ENCODE results near the gene NLGN4X. TPM values are rescaled to one million over a fixed set of nuclear protein-coding genes. Genes with fewer than 3 reads are reported as not detected.
A peak's percentile ranks its signal among the peaks of the same experiment; 100 is the strongest.

NLGN4X gene
- total RNA-seq (2021) = 43.2 and 44.3 TPM in 2 replicates
- percentile 88 among the genes with signal in this experiment for Bru-seq, nascent RNA
- percentile 74 among the genes with signal in this experiment for BruChase-seq, experiment 1, labeled RNA remaining after a 2-hour chase
- percentile 73 among the genes with signal in this experiment for BruChase-seq, experiment 2, labeled RNA remaining after a 6-hour chase
- long read RNA-seq, full-length matches to known transcripts = 27 of 60 reads
- long read RNA-seq, partial matches to known transcripts = 2 of 60 reads
- long read RNA-seq, other reads (novel, unspliced or antisense) = 31 of 60 reads

- H3K27me3 ChIP-seq (replicated peaks; ENCODE audit: insufficient read depth, low read depth, low read length, poor library complexity) = peaks cover 3% of the 10 kb centered on the region
- peak within 1 kb of the TSS; percentile 95 for H3K4me3 ChIP-seq (ENCODE audit: low read depth, low read length, poor library complexity, severe bottlenecking)
- POLR2A ChIA-PET (ENCODE audit: low non-redundant PET) = interaction anchor here (0.5 kb wide), 1 partner anchor 68 kb away, joined by 3 read pairs; no protein-coding TSS in a partner anchor
- peak; percentile 67 for DNase-seq (ENCODE audit: low spot score)
- H3K9me3 ChIP-seq (ENCODE audit: low read depth, low read length, poor library complexity, severe bottlenecking) = no peaks in the 10 kb centered on the region
- BruUV-seq (replicated peaks) = no TSS peak
- CTCF ChIA-PET = no interaction called here
- peaks cover 9% of the 10 kb centered on the region for H3K4me1 ChIP-seq (ENCODE audit: insufficient read depth, low read length, poor library complexity, severe bottlenecking)
- no peak for TF ChIP-seq CTCF (conservative IDR thresholded peaks at IDR 0.05; ENCODE audit: low read depth, low read length)
- no peak for TF ChIP-seq EZH2 (IDR thresholded peaks at IDR 0.05; ENCODE audit: borderline replicate concordance, low read depth, low read length, poor library complexity, severe bottlenecking)
- intact Hi-C loops (cut with micrococcal nuclease; ENCODE audit: unreplicated experiment) = loop anchor here (5.0 kb wide), 3 partner anchors 134 to 951 kb away; no protein-coding TSS in a partner anchor
- no peaks in the 10 kb centered on the region for H3K36me3 ChIP-seq (ENCODE audit: insufficient read depth, low read length, poor library complexity, severe bottlenecking)
- H3K27ac ChIP-seq (ENCODE audit: low read depth, low read length, poor library complexity, severe bottlenecking) = no peak within 1 kb of the TSS
These were observed at the start of gene NLGN4X for GRCh38 chrX:6228720-6229119. TSS of gene NLGN4X (minus strand) at chrX:6228867. CDS start at chrX:6151466, 77,401 bp downstream.

GRCh38 chrX:6266041-6266440 lies 37.4 kb upstream of the NLGN4X start:
- no peak for DNase-seq (ENCODE audit: low spot score)
- BruUV-seq (replicated peaks) = no TSS peak
- ChIA-PET POLR2A (ENCODE audit: low non-redundant PET) (no interaction called here), CTCF (no interaction called here)
- Histone ChIP-seq H3K36me3 (ENCODE audit: insufficient read depth, low read length, poor library complexity, severe bottlenecking) (no peaks in the 10 kb centered on the region), H3K27me3 (replicated peaks; ENCODE audit: insufficient read depth, low read depth, low read length, poor library complexity) (no peaks in the 10 kb centered on the region), H3K9me3 (ENCODE audit: low read depth, low read length, poor library complexity, severe bottlenecking) (no peaks in the 10 kb centered on the region), H3K27ac (ENCODE audit: low read depth, low read length, poor library complexity, severe bottlenecking) (no peak overlapping the region), H3K4me1 (ENCODE audit: insufficient read depth, low read length, poor library complexity, severe bottlenecking) (no peaks in the 10 kb centered on the region), H3K4me3 (ENCODE audit: low read depth, low read length, poor library complexity, severe bottlenecking) (no peak overlapping the region)
- TF ChIP-seq CTCF (conservative IDR thresholded peaks at IDR 0.05; ENCODE audit: low read depth, low read length) (no peak), EZH2 (IDR thresholded peaks at IDR 0.05; ENCODE audit: borderline replicate concordance, low read depth, low read length, poor library complexity, severe bottlenecking) (no peak)
- intact Hi-C loops (cut with micrococcal nuclease; ENCODE audit: unreplicated experiment) = no loop called here

- TF ChIP-seq EZH2 (IDR thresholded peaks at IDR 0.05; ENCODE audit: borderline replicate concordance, low read depth, low read length, poor library complexity, severe bottlenecking) (no peak), CTCF (conservative IDR thresholded peaks at IDR 0.05; ENCODE audit: low read depth, low read length) (no peak)
- H3K36me3 ChIP-seq (ENCODE audit: insufficient read depth, low read length, poor library complexity, severe bottlenecking) = no peaks in the 10 kb centered on the region
- no peaks in the 10 kb centered on the region for H3K9me3 ChIP-seq (ENCODE audit: low read depth, low read length, poor library complexity, severe bottlenecking)
- H3K27ac ChIP-seq (ENCODE audit: low read depth, low read length, poor library complexity, severe bottlenecking) = no peak overlapping the region
- CTCF ChIA-PET = no interaction called here
- no peaks in the 10 kb centered on the region for H3K4me1 ChIP-seq (ENCODE audit: insufficient read depth, low read length, poor library complexity, severe bottlenecking)
- DNase-seq (ENCODE audit: low spot score) = no peak
- POLR2A ChIA-PET (ENCODE audit: low non-redundant PET) = no interaction called here
- no peak overlapping the region for H3K4me3 ChIP-seq (ENCODE audit: low read depth, low read length, poor library complexity, severe bottlenecking)
- intact Hi-C loops (cut with micrococcal nuclease; ENCODE audit: unreplicated experiment) = no loop called here
- no peaks in the 10 kb centered on the region for H3K27me3 ChIP-seq (replicated peaks; ENCODE audit: insufficient read depth, low read depth, low read length, poor library complexity)
- no TSS peak for BruUV-seq (replicated peaks)
These were observed 34.3 kb upstream of the NLGN4X start for GRCh38 chrX:6262959-6263358.
